HepG2 (cell line): Measurements from ENCODE around the gene P2RY6. TPM values are rescaled to one million over a fixed set of nuclear protein-coding genes. Genes with fewer than 3 reads are reported as not detected.

Source experiments
- ATAC-seq: fragments of 200-7000 bp; cut with Tn5 transposase; 3 replicates; pipeline ENCODE4 v1.9.1; 2020; ENCODE audit warnings: mild to moderate bottlenecking, moderate library complexity
- BruUV-seq: library from RNA; stranded (reverse); fragments of 400-500 nt; replicated peaks from 2 replicates; lab custom pipeline; 2021; lab: Mats Ljungman, UMichigan
- CTCF ChIA-PET: fragments of 300-600 bp; formaldehyde crosslinking; extraction: SDS; loops from one replicate; lab custom pipeline; 2021; ENCODE audit warnings: low total read pairs, inconsistent platforms, low intra/inter-chr PET ratio; lab: Yijun Ruan, JAX
- POLR2A ChIA-PET: fragments of 350-600 bp; sonication (Branson Sonifier 250); formaldehyde crosslinking; loops from one replicate; lab custom pipeline; 2020; ENCODE audit warnings: antibody characterized with exemption, inconsistent platforms; lab: Yijun Ruan, JAX
- DNase-seq: peaks from one replicate; pipeline ENCODE4 v3.0.0-alpha.2; 2015; ENCODE audit warnings: low spot score
- FAIRE-seq: peaks from 3 replicates; lab custom pipeline; 2011; peaks lifted over from hg19 to GRCh38; lab: Jason Lieb, UNC
- H2AFZ ChIP-seq: one replicate; pipeline ENCODE4 v1.6.1; 2011; ENCODE audit warnings: low read length, inconsistent platforms
- H3K27ac ChIP-seq: fragments of 300-600 bp; 3 replicates; pipeline ENCODE4 v1.8.0; 2011; ENCODE audit warnings: mixed run types, mild to moderate bottlenecking, mixed read lengths, low read length, inconsistent platforms; ENCODE audit not compliant: insufficient read depth; ENCODE audit errors: extremely low read length
- H3K27me3 ChIP-seq, 2 experiments: fragments of 200-600 bp in 1 of 2; 2 replicates in 1 of 2; 3 replicates in 1 of 2; pipeline versions ENCODE4 v1.6.0 to v1.8.0; 2011; ENCODE audit warnings: low read length in 2 of 2, mild to moderate bottlenecking in 2 of 2, moderate library complexity in 2 of 2, inconsistent platforms in 1 of 2; ENCODE audit not compliant: insufficient read depth in 2 of 2, control insufficient read depth in 1 of 2
- H3K36me3 ChIP-seq, 2 experiments: fragments of 200-600 bp in 1 of 2; replicated peaks in 1 of 2; 2 replicates in 1 of 2; 3 replicates in 1 of 2; pipeline versions ENCODE4 v1.5.1 to v1.8.0; 2011; ENCODE audit warnings: low read length in 2 of 2, inconsistent platforms in 1 of 2; ENCODE audit not compliant: insufficient read depth in 2 of 2, control insufficient read depth in 1 of 2
- H3K4me1 ChIP-seq: 2 replicates; pipeline ENCODE4 v1.5.1; 2012; ENCODE audit warnings: low read length, inconsistent platforms; ENCODE audit not compliant: insufficient read depth
- H3K4me2 ChIP-seq: 2 replicates; pipeline ENCODE4 v1.6.0; 2011; ENCODE audit warnings: low read depth, low read length, inconsistent platforms
- H3K4me3 ChIP-seq, 3 experiments: fragments of 200-600 bp in 1 of 3; sonication (generic), shearing (Covaris generic) in 1 of 3; replicated peaks in 1 of 3; 2 replicates each; pipeline ENCODE4 v1.5.1; 2011 to 2016; ENCODE audit warnings: low read length in 3 of 3, inconsistent platforms in 2 of 3, low read depth in 2 of 3, mild to moderate bottlenecking in 2 of 3, control low read depth in 1 of 3, mixed read lengths in 1 of 3; ENCODE audit not compliant: insufficient read depth in 1 of 3
- H3K79me2 ChIP-seq: one replicate; pipeline ENCODE4 v1.6.1; 2011; ENCODE audit warnings: low read length, inconsistent platforms; ENCODE audit not compliant: insufficient read depth
- H3K9ac ChIP-seq: 2 replicates; pipeline ENCODE4 v1.6.0; 2011; ENCODE audit warnings: mild to moderate bottlenecking, low read depth, low read length, inconsistent platforms; ENCODE audit not compliant: insufficient read depth
- H3K9me3 ChIP-seq: 2 replicates; pipeline ENCODE4 v1.5.1; 2012; ENCODE audit warnings: mild to moderate bottlenecking, low read length
- H4K20me1 ChIP-seq: 2 replicates; pipeline ENCODE4 v1.6.0; 2011; ENCODE audit warnings: inconsistent platforms, mild to moderate bottlenecking, low read length, moderate library complexity; ENCODE audit not compliant: insufficient read depth
- HNRNPH1 ChIP-seq: fragments of 200-400 bp; formaldehyde crosslinking; optimal IDR thresholded peaks from 2 replicates; pipeline ENCODE3; 2017; ENCODE audit warnings: mild to moderate bottlenecking, low read depth, low read length
- IRF9 ChIP-seq: sonication (generic); formaldehyde crosslinking; IDR thresholded peaks from 2 replicates; pipeline ENCODE4 v1.8.0; 2022; ENCODE audit warnings: missing genetic modification reagents, mild to moderate bottlenecking, borderline replicate concordance
- MAFF ChIP-seq: IDR thresholded peaks from 2 replicates; pipeline ENCODE4 v1.6.1; 2011; ENCODE audit warnings: low read depth, low read length, improper control_type of control experiment
- NR2C2 ChIP-seq: sonication (generic); formaldehyde crosslinking; IDR thresholded peaks from 2 replicates; pipeline ENCODE4 v1.4.0; 2020; ENCODE audit warnings: missing genetic modification reagents, mild to moderate bottlenecking, moderate library complexity, borderline replicate concordance
- PAXIP1 ChIP-seq: sonication (generic); formaldehyde crosslinking; conservative IDR thresholded peaks from 2 replicates; pipeline ENCODE4 v1.4.0; 2020; ENCODE audit warnings: mild to moderate bottlenecking, missing genetic modification reagents, moderate library complexity
- RERE ChIP-seq: IDR thresholded peaks from 2 replicates; pipeline ENCODE4 v1.6.1; 2016; ENCODE audit warnings: low read depth, missing genetic modification reagents, missing compliant biosample characterization
- SNAI1 ChIP-seq: sonication (generic); formaldehyde crosslinking; IDR thresholded peaks from 2 replicates; pipeline ENCODE4 v1.5.0; 2020; ENCODE audit warnings: mild to moderate bottlenecking, missing genetic modification reagents, borderline replicate concordance
- SOX6 ChIP-seq, 2 experiments: fragments of 450-650 bp in 1 of 2; sonication (generic) in 1 of 2; formaldehyde crosslinking in 1 of 2; IDR thresholded peaks; 2 replicates each; pipeline versions ENCODE4 v1.4.0 to v1.6.1; 2017 to 2020; ENCODE audit warnings: antibody characterized with exemption in 1 of 2, mild to moderate bottlenecking in 1 of 2, missing genetic modification reagents in 1 of 2
- ZNF232 ChIP-seq: sonication (generic); formaldehyde crosslinking; IDR thresholded peaks from 2 replicates; pipeline ENCODE4 v1.4.0; 2020; ENCODE audit warnings: missing genetic modification reagents, borderline replicate concordance
- ZNF280B ChIP-seq: sonication (generic); formaldehyde crosslinking; IDR thresholded peaks from 2 replicates; pipeline ENCODE4 v1.5.0; 2020; ENCODE audit warnings: missing genetic modification reagents, mild to moderate bottlenecking, borderline replicate concordance
- ZNF562 ChIP-seq: sonication (generic); formaldehyde crosslinking; IDR thresholded peaks from 2 replicates; pipeline ENCODE4 v1.8.0; 2022; ENCODE audit warnings: missing genetic modification reagents, borderline replicate concordance
- ZNF598 ChIP-seq: sonication (generic); formaldehyde crosslinking; IDR thresholded peaks from 2 replicates; pipeline ENCODE4 v1.5.1; 2020; ENCODE audit warnings: mild to moderate bottlenecking, missing genetic modification reagents, borderline replicate concordance
- WGBS: methylation state at CpG from one replicate; pipeline ENCODE4 v1.1.6; 2017; ENCODE audit warnings: low lambda C conversion rate; 5-methylcytosine and 5-hydroxymethylcytosine counted together
- in situ Hi-C: cut with HindIII; loops from 2 replicates; pipeline ENCODE4 v1.10.0; 2017; ENCODE audit warnings: low pct_unique_long_range_greater_than_20kb; ENCODE audit not compliant: extremely low pct_ligation_motif_present
- intact Hi-C: fragments of 100-400 bp; cut with micrococcal nuclease; formaldehyde crosslinking; loops from one replicate; pipeline ENCODE4 v1.10.0; 2022; ENCODE audit not compliant: unreplicated experiment
- polyA plus RNA-seq, 8 experiments: library from polyadenylated mRNA; depleted of rRNA in 3 of 8; stranded (reverse) in 7 of 8; unstranded in 1 of 8; fragments of >200 nt; fragmentation: Illumina TruSeq in 4 of 8; extraction: Trizol in 4 of 8; gene quantifications; 2 replicates each; pipeline versions ENCODE4 v1.2.1 to v1.2.3, GENCODE V29; 2011 to 2016; ENCODE audit warnings: low read depth in 4 of 8, missing spikeins in 1 of 8, mixed read lengths in 1 of 8; ENCODE audit not compliant: insufficient read depth in 1 of 8
- total RNA-seq, 5 experiments: library from RNA; depleted of rRNA; stranded (reverse); fragments of >200 nt; fragmentation: Illumina TruSeq; extraction: Trizol; gene quantifications; 2 replicates each; pipeline ENCODE4 v1.2.3, GENCODE V29; 2016; ENCODE audit warnings: low read depth in 1 of 5

The P2RY6 gene
- total and polyA plus RNA-seq, 2 of the 13 experiments (the other 11 are each of a cell fraction or from before 2014, with no cell fraction given), result 0.09 to 0.29 TPM

- Histone ChIP-seq H4K20me1 (no peaks in the 10 kb centered on the region), H3K4me2 (no peak overlapping the region), H3K4me3 (no peak overlapping the region), H3K36me3 (no peaks in the 10 kb centered on the region), H3K4me1 (no peaks in the 10 kb centered on the region), H3K9me3 (no peaks in the 10 kb centered on the region), H3K27me3 (peaks cover 6 to 27% of the 10 kb centered on the region in 2 experiments; a peak in 2 of 5 replicates), H3K9ac (no peak overlapping the region), H3K27ac (no peak overlapping the region), H2AFZ (no peak overlapping the region), H3K79me2 (no peaks in the 10 kb centered on the region)
- WGBS, result 59% methylated on average over 10 of the region's 10 CpGs
- POLR2A ChIA-PET, result interaction anchor here (1.2 kb wide), 1 partner anchor 10 kb away, joined by 3 read pairs; no protein-coding TSS in a partner anchor
- no peak for ATAC-seq
- CTCF ChIA-PET, result no interaction called here
- in situ Hi-C loops, result no loop called here
- intact Hi-C loops, result no loop called here
- DNase-seq, result no peak
- no TSS peak for BruUV-seq
- no peak for FAIRE-seq
- no peak for TF ChIP-seq SNAI1
- TF ChIP-seq HNRNPH1, result no peak
- TF ChIP-seq MAFF, result no peak
- no peak for TF ChIP-seq RERE (CRISPR knock-in tag)
- no peak for TF ChIP-seq ZNF562 (CRISPR knock-in tag)
- no peak for TF ChIP-seq ZNF598 (CRISPR knock-in tag)
- TF ChIP-seq NR2C2 (CRISPR knock-in tag), result no peak
- no peak for TF ChIP-seq IRF9 (CRISPR knock-in tag)
- TF ChIP-seq PAXIP1 (CRISPR knock-in tag), result no peak
- no peak for TF ChIP-seq SOX6 (IDR thresholded peaks at IDR 0.05)
- no peak for TF ChIP-seq SOX6 (CRISPR knock-in tag; IDR thresholded peaks at IDR 0.05)
- TF ChIP-seq ZNF232 (CRISPR knock-in tag), result no peak
- TF ChIP-seq ZNF280B (CRISPR knock-in tag), result no peak
These were observed 27.6 kb downstream of the P2RY6 start for GRCh38 chr11:73299751-73300150.
